Sigmoid colon (tissue), 7 donors: ENCODE measurements around the gene ERP44. TPM values are rescaled to one million over a fixed set of nuclear protein-coding genes. Genes with fewer than 3 reads are reported as not detected.
"Not testable (repeated sequence)": the region's sequence is repeated elsewhere in the genome, so short reads cannot be mapped to it uniquely, and the experiment has no call there.

Source experiments
- DNase-seq: peaks from one replicate; pipeline ENCODE4 v3.0.0-alpha.2; 2019
- H3K27ac ChIP-seq, 4 donors: fragments of 200-600 bp; sonication (generic); one replicate each; pipeline ENCODE4 v1.5.1; 2016 to 2019; ENCODE audit warnings: mild to moderate bottlenecking in 1 of 4
- H3K27me3 ChIP-seq, 3 donors: fragments of 200-600 bp; sonication (generic); one replicate each; pipeline ENCODE4 v1.5.1; 2019; ENCODE audit warnings: mild to moderate bottlenecking in 1 of 3
- H3K36me3 ChIP-seq, 4 donors: fragments of 200-600 bp; sonication (generic); one replicate each; pipeline ENCODE4 v1.5.1; 2016 to 2019
- H3K4me1 ChIP-seq, 4 donors: fragments of 200-600 bp; sonication (generic); one replicate each; pipeline ENCODE4 v1.5.1; 2017 to 2019
- H3K4me3 ChIP-seq, 4 donors: fragments of 200-600 bp; sonication (generic); one replicate each; pipeline ENCODE4 v1.5.1; 2017 to 2019; ENCODE audit warnings: mild to moderate bottlenecking in 2 of 4, moderate library complexity in 1 of 4
- H3K9me3 ChIP-seq, 4 donors: fragments of 200-600 bp in 3 of 4; sonication (generic) in 3 of 4; one replicate each; pipeline versions ENCODE4 v1.5.1 to v1.6.1; 2013 to 2019
- CTCF ChIP-seq, 4 experiments: fragments of 450-650 bp in 3 of 4; fragments of 200-600 bp in 1 of 4; IDR thresholded peaks; one replicate each; pipeline ENCODE4 v1.5.1; 2016 to 2019; ENCODE audit warnings: antibody characterized with exemption in 4 of 4, mild to moderate bottlenecking in 3 of 4, moderate library complexity in 2 of 4
- EP300 ChIP-seq, 4 donors: sonication (generic); formaldehyde crosslinking; IDR thresholded peaks; one replicate each; pipeline ENCODE4 v1.6.1; 2017; ENCODE audit warnings: antibody characterized with exemption in 4 of 4
- POLR2A ChIP-seq, 2 donors: fragments of 450-650 bp; IDR thresholded peaks; one replicate each; pipeline ENCODE4 v1.6.1; 2016; ENCODE audit warnings: antibody characterized with exemption in 2 of 2, mild to moderate bottlenecking in 2 of 2, moderate library complexity in 2 of 2
- POLR2AphosphoS5 ChIP-seq, 4 donors: sonication (generic); formaldehyde crosslinking; IDR thresholded peaks; one replicate each; pipeline ENCODE4 v1.6.1; 2017; ENCODE audit warnings: antibody characterized with exemption in 4 of 4
- WGBS, 2 donors: extraction: QIAGEN DNeasy Blood & Tissue Kit; methylation state at CpG; one replicate each; pipeline ENCODE4 v1.1.7; 2013; 5-methylcytosine and 5-hydroxymethylcytosine counted together
- intact Hi-C: fragments of 100-400 bp; cut with DNase I; formaldehyde crosslinking; loops from one replicate; pipeline ENCODE4 v1.15.1; 2023
- polyA plus RNA-seq, 3 donors: library from polyadenylated mRNA; stranded (reverse); fragments of 200-250 nt; gene quantifications; one replicate each; pipeline ENCODE4 v1.2.3, GENCODE V29; 2013
- total RNA-seq, 4 donors: library from RNA; depleted of rRNA; stranded (reverse); fragments of >200 nt; gene quantifications; one replicate each; pipeline ENCODE4 v1.1.0, GENCODE V29; 2016
- donor health status: healthy with polysubstance abuse.
- donor health status: Bipolar disorder and iron deficiency.
- donor health status: healthy.

Gene ERP44
- total and polyA plus RNA-seq, 7 donors, result 6.6 to 22.1 (median 11.9) TPM

GRCh38 chr9:100100146-100100667 lies 1.4 kb upstream of the ERP44 start:
- DNase-seq, result no peak
- TF ChIP-seq CTCF (IDR thresholded peaks at IDR 0.05) (no peak), POLR2AphosphoS5 (IDR thresholded peaks at IDR 0.05) (no peak), POLR2A (IDR thresholded peaks at IDR 0.05) (no peak), EP300 (IDR thresholded peaks at IDR 0.05) (no peak)
- Histone ChIP-seq H3K4me1 (peaks cover 0 to 31% (median 18%) of the 10 kb centered on the region in 4 donors), H3K27ac (peak overlapping the region; percentile 88 to 93 (median 92)), H3K36me3 (peaks cover 4 to 24% (median 8%) of the 10 kb centered on the region in 4 donors), H3K4me3 (peak overlapping the region in 3 of 4 donors; percentile 83 to 88 (median 83)), H3K9me3 (no peaks in the 10 kb centered on the region), H3K27me3 (no peaks in the 10 kb centered on the region)
- 67 to 85% methylated on average over 2 of the region's 2 CpGs for WGBS, 2 donors
- intact Hi-C loops, result no loop called here

- intact Hi-C loops, result loop anchor here (2.0 kb wide), 1 partner anchor 279 kb away; the partner anchor contains the start of gene NR4A3
- peak; percentile 63 for DNase-seq
- 3 to 13% methylated on average over 10 of the region's 10 CpGs for WGBS, 2 donors
Measured at GRCh38 chr9:100099722-100100042, 882 bp upstream of the ERP44 start.

GRCh38 chr9:100098046-100098886 lies 534 bp downstream of the ERP44 start:
- intact Hi-C loops, result loop anchor here (2.0 kb wide), 1 partner anchor 277 kb away; the partner anchor contains the start of gene NR4A3
- peaks cover 0 to 31% (median 18%) of the 10 kb centered on the region in 4 donors for H3K4me1 ChIP-seq
- no peaks in the 10 kb centered on the region for H3K9me3 ChIP-seq
- TF ChIP-seq POLR2A (IDR thresholded peaks at IDR 0.05), result no peak
- peak in 1 of 4 donors; percentile 8 for TF ChIP-seq POLR2AphosphoS5 (IDR thresholded peaks at IDR 0.05)
- H3K4me3 ChIP-seq, result peak overlapping the region; percentile 83 to 92 (median 86)
- 0 to 1% methylated on average over 37 of the region's 37 CpGs for WGBS, 2 donors
- peak; percentile 69 for DNase-seq
- no peaks in the 10 kb centered on the region for H3K27me3 ChIP-seq
- peak overlapping the region; percentile 88 to 93 (median 92) for H3K27ac ChIP-seq
- H3K36me3 ChIP-seq, result peaks cover 0 to 9% (median 0%) of the 10 kb centered on the region in 4 donors

More at GRCh38 chr9:100099722-100100042, 882 bp upstream of the ERP44 start:
- no peaks in the 10 kb centered on the region for H3K27me3 ChIP-seq
- peaks cover 0 to 31% (median 18%) of the 10 kb centered on the region in 4 donors for H3K4me1 ChIP-seq
- H3K9me3 ChIP-seq, result no peaks in the 10 kb centered on the region
- peak overlapping the region; percentile 88 to 93 (median 92) for H3K27ac ChIP-seq
- peaks cover 0 to 18% (median 7%) of the 10 kb centered on the region in 4 donors for H3K36me3 ChIP-seq
- H3K4me3 ChIP-seq, result peak overlapping the region; percentile 83 to 92 (median 86)
- TF ChIP-seq POLR2AphosphoS5 (IDR thresholded peaks at IDR 0.05), result no peak
- TF ChIP-seq POLR2A (IDR thresholded peaks at IDR 0.05), result no peak
- TF ChIP-seq CTCF (IDR thresholded peaks at IDR 0.05), result peak in 1 of 4 experiments; percentile 5

GRCh38 chr9:100096378-100096916 lies 2.4 kb downstream of the ERP44 start:
- H3K4me3 ChIP-seq, result no peak overlapping the region

GRCh38 chr9:100094411-100094810 lies 4.4 kb downstream of the ERP44 start:
- whole genome bisulfite sequencing, 2 donors, result 96 to 97% methylated on average over 2 of the region's 2 CpGs
- H3K4me3 ChIP-seq, DNase-seq, intact Hi-C loops, H3K27me3 ChIP-seq, H3K9me3 ChIP-seq, H3K36me3 ChIP-seq, H3K27ac ChIP-seq: not testable (repeated sequence)
- peaks cover 0 to 23% (median 13%) of the 10 kb centered on the region in 4 donors for H3K4me1 ChIP-seq

More at GRCh38 chr9:100096378-100096916, 2.4 kb downstream of the ERP44 start:
- Histone ChIP-seq H3K4me1 (peaks cover 0 to 31% (median 18%) of the 10 kb centered on the region in 4 donors), H3K27me3 (no peaks in the 10 kb centered on the region), H3K36me3 (no peaks in the 10 kb centered on the region), H3K9me3 (no peaks in the 10 kb centered on the region), H3K27ac (no peak overlapping the region)
- no peak for DNase-seq
- intact Hi-C loops, result no loop called here
- TF ChIP-seq POLR2A (IDR thresholded peaks at IDR 0.05) (no peak), CTCF (IDR thresholded peaks at IDR 0.05) (no peak), EP300 (IDR thresholded peaks at IDR 0.05) (no peak), POLR2AphosphoS5 (IDR thresholded peaks at IDR 0.05) (no peak)
- WGBS, 2 donors, result 79 to 84% methylated on average over 3 of the region's 3 CpGs
